ENCODE data around the gene ATP6V0B. TPM values are rescaled to one million over a fixed set of nuclear protein-coding genes. Genes with fewer than 3 reads are reported as not detected.
A peak's percentile ranks its signal among the peaks of the same experiment; 100 is the strongest.

ATP6V0B gene
- total and polyA plus RNA-seq, 2 of the 13 experiments (the other 11 are each of a cell fraction or from before 2014, with no cell fraction given), result 157 to 161 TPM

GRCh38 chr1:43979528-43980254 lies 4.9 kb downstream of the ATP6V0B start (continued):
- peak; percentile 61; the same call in 1 of the 2 replicates for TF ChIP-seq ZBTB26 (CRISPR knock-in tag; IDR thresholded peaks at IDR 0.05; ENCODE audit: borderline replicate concordance)
- TF ChIP-seq ZNF547 (CRISPR knock-in tag; IDR thresholded peaks at IDR 0.05), result no peak; the same call in 1 of the 2 replicates
- no peak for TF ChIP-seq ZNF282 (IDR thresholded peaks at IDR 0.05; ENCODE audit: partially characterized antibody)
- TF ChIP-seq ZNF225 (CRISPR knock-in tag; IDR thresholded peaks at IDR 0.05), result 0 out of 2 replicates have a peak, but pooled peaks have one; percentile 39
- 0 out of 2 replicates have a peak, but pooled peaks have one; percentile 63 for TF ChIP-seq PAWR (CRISPR knock-in tag; IDR thresholded peaks at IDR 0.05; ENCODE audit: borderline replicate concordance)
- no peak for TF ChIP-seq IRF9 (CRISPR knock-in tag; IDR thresholded peaks at IDR 0.05; ENCODE audit: borderline replicate concordance)
- TF ChIP-seq ATM (IDR thresholded peaks at IDR 0.05; ENCODE audit: borderline replicate concordance), result no peak
- TF ChIP-seq RBFOX2 (IDR thresholded peaks at IDR 0.05; ENCODE audit: low read depth, low read length), result peak; percentile 53
- no peak for TF ChIP-seq GPN1 (CRISPR knock-in tag; IDR thresholded peaks at IDR 0.05; ENCODE audit: borderline replicate concordance)
- TF ChIP-seq TCF7 (IDR thresholded peaks at IDR 0.05; ENCODE audit: low read depth), result no peak
- TF ChIP-seq RORA (CRISPR knock-in tag; IDR thresholded peaks at IDR 0.05), result no peak
- no peak for TF ChIP-seq LBX2 (CRISPR knock-in tag; IDR thresholded peaks at IDR 0.05; ENCODE audit: borderline replicate concordance)
- TF ChIP-seq NFKBIZ (CRISPR knock-in tag; IDR thresholded peaks at IDR 0.05), result peak; percentile 50; the same call in 1 of the 2 replicates
- TF ChIP-seq PAXIP1 (CRISPR knock-in tag; conservative IDR thresholded peaks at IDR 0.05), result peak; percentile 50
- no peak for TF ChIP-seq ZNF33A (CRISPR knock-in tag; IDR thresholded peaks at IDR 0.05; ENCODE audit: borderline replicate concordance)
- no peak for TF ChIP-seq CEBPB (IDR thresholded peaks at IDR 0.05; ENCODE audit: borderline replicate concordance, low read depth, low read length)
- peak in 1 of 2 experiments; percentile 55; a peak in 1 of 4 replicates for TF ChIP-seq HMGXB4 (CRISPR knock-in tag; IDR thresholded peaks at IDR 0.05; ENCODE audit: borderline replicate concordance in 1 of 2, low read depth in 1 of 2)
- peak; percentile 25; the same call in 1 of the 2 replicates for TF ChIP-seq BCL6 (CRISPR knock-in tag; IDR thresholded peaks at IDR 0.05)
- TF ChIP-seq ZMYM3 (CRISPR knock-in tag; IDR thresholded peaks at IDR 0.05), result no peak
- TF ChIP-seq ZNF878 (CRISPR knock-in tag; IDR thresholded peaks at IDR 0.05), result no peak

All from HepG2 (cell line).